DOHH2 (cell line): Measurements from ENCODE around the gene PNRC2.

ENCODE experiments used
- EZH2phosphoT487 ChIP-seq: fragments of 200-600 bp; sonication (generic); IDR thresholded peaks from 2 replicates; pipeline ENCODE4 v1.6.1; 2017; ENCODE audit warnings: borderline replicate concordance, mild to moderate bottlenecking, antibody characterized with exemption, low read length, moderate library complexity, mixed read lengths
- TF ChIP-seq, protein P1 (sequence below): fragments of 200-600 bp; sonication (generic); IDR thresholded peaks from one replicate; pipeline ENCODE4 v1.5.1; 2014; ENCODE audit warnings: antibody characterized with exemption, mild to moderate bottlenecking, low read depth, low read length; ENCODE audit not compliant: poor library complexity, severe bottlenecking

DNA sequence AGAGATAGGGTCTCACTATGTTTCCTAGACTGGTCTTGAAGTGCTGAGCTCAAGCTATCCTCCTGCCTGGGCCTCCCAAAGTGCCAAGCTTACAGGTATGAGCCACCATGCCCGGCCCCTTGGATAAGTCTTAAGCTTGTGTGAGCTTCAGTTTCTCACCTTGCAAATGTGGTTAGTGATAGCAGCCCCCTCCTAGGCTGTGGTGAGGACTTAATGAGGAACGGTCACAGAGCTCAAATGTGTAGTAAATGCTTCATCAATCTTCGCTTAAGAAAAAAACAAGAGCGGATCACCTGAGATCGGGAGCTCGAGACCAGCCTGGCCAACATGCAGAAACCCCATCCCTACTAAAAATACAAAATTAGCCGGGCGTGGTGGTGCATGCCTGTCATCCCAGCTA lies 49.5 kb upstream of the PNRC2 start:
- TF ChIP-seq, protein P1, sequence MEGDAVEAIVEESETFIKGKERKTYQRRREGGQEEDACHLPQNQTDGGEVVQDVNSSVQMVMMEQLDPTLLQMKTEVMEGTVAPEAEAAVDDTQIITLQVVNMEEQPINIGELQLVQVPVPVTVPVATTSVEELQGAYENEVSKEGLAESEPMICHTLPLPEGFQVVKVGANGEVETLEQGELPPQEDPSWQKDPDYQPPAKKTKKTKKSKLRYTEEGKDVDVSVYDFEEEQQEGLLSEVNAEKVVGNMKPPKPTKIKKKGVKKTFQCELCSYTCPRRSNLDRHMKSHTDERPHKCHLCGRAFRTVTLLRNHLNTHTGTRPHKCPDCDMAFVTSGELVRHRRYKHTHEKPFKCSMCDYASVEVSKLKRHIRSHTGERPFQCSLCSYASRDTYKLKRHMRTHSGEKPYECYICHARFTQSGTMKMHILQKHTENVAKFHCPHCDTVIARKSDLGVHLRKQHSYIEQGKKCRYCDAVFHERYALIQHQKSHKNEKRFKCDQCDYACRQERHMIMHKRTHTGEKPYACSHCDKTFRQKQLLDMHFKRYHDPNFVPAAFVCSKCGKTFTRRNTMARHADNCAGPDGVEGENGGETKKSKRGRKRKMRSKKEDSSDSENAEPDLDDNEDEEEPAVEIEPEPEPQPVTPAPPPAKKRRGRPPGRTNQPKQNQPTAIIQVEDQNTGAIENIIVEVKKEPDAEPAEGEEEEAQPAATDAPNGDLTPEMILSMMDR: no peak
- no peak for TF ChIP-seq EZH2phosphoT487
